NCI-H146 treated with DMSO at 0.1 percent for 48 hours (cell line): ENCODE data around the gene ZNF787.
A peak's percentile ranks its signal among the peaks of the same experiment; 100 is the strongest.
"Not testable (repeated sequence)": the region's sequence is repeated elsewhere in the genome, so short reads cannot be mapped to it uniquely, and the experiment has no call there.

Source experiments
- DNase-seq: peaks from one replicate; lab custom pipeline; 2025; ENCODE audit not compliant: unreplicated experiment; lab: John Stamatoyannopoulos, UW

The ZNF787 gene

GRCh38 chr19:56121180-56122167, at the start of gene ZNF787:
ZNF787 (minus strand) TSS chr19:56121295; CDS start chr19:56103217, 18,078 bp downstream.
- DNase-seq, result peak; percentile 89

- no peak for DNase-seq
These were observed 49.2 kb upstream of the ZNF787 start for GRCh38 chr19:56170261-56170660.

GRCh38 chr19:56167064-56167578, 46.0 kb upstream of the ZNF787 start:
- no peak for DNase-seq

GRCh38 chr19:56163097-56163496, 42.0 kb upstream of the ZNF787 start:
- DNase-seq, result no peak

DNA sequence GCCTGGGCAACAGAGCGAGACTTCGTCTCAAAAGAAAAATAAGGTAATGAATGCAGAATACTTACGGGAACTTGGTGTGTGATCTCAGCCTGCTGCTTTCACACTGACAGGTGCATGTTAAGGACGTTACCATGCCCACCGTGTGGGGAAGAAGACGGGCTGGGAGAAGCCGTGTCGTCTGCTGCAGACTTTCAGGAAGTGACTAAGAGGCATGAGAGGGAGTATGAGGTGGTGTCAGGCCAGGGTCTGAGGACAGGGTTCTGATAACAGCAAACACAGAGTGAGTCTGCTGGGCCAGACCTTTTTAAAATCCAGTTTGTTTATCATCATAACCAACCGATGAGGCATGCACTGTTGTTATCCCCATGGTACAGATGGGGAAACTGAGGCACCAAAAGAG, 41.2 kb upstream of the ZNF787 start:
- no peak for DNase-seq

- no peak for DNase-seq
These were observed 40.4 kb upstream of the ZNF787 start for GRCh38 chr19:56161534-56161933.

DNA sequence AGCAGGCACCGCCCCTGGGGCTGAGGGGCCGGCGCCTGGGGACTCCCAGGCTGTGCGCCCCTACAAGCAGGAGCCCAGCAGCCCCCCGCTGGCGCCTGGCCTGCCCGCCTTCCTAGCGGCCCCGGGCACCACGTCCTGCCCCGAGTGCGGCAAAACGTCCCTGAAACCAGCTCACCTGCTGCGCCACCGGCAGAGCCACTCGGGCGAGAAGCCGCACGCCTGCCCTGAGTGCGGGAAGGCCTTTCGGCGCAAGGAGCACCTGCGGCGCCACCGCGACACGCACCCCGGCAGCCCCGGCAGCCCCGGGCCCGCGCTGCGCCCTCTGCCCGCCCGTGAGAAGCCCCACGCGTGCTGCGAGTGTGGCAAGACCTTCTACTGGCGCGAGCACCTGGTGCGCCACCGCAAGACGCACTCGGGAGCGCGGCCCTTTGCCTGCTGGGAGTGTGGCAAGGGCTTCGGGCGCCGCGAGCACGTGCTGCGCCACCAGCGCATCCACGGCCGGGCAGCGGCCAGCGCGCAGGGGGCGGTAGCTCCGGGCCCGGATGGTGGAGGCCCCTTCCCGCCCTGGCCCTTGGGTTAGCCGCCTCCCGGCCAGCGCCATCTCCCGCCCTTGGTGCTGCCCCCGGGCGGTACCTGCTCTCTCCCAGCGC, 38.7 kb upstream of the ZNF787 start:
- no peak for DNase-seq

DNA sequence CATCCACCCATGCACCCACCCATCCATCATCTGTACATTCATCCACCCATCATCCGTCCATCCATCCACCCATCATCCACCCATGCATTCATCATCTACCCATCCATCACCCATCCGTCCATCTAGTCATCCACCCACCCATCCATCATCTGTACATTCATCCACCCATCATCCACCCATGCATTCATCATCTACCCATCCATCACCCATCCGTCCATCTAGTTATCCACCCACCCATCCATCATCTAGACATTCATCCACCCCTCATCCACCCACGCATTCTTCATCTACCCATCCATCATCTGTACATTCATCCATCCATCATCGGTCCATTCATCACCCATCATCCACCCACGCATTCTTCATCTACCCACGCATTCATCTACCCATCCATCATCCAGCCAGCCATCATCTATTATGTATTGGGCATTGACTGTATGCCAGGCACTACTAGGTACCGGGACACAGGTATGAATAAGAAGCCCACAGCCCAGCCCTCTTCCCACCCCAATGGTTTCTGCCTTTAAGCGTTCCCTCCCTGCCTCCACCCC, 38.0 kb upstream of the ZNF787 start:
- DNase-seq, result no peak

GRCh38 chr19:56158170-56158757, 37.2 kb upstream of the ZNF787 start:
- DNase-seq, result no peak

DNA sequence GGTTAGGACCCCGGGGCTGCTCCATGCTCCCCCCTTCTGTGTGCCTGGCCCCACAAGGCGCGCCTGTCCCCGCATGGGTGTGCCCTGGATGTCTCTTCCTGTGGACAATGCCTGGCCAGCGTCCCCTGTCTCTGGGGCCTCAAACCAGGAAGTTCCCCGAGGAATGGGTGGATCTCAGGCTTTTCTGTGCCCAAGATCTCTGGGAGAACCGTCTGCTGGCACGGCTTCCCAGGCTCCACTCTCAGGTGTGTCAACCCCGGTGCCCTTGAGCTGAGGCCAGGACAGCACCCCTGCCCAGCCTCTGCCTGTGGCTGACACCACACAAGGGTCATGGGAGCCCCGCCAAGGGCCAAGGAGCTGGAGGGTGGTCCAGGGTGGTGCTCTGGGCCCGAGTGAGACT, 35.7 kb upstream of the ZNF787 start:
- DNase-seq, result no peak

GRCh38 chr19:56155124-56155687, 34.1 kb upstream of the ZNF787 start:
- DNase-seq, result no peak

- no peak for DNase-seq
These were observed 32.4 kb upstream of the ZNF787 start for GRCh38 chr19:56153507-56153906.

DNA sequence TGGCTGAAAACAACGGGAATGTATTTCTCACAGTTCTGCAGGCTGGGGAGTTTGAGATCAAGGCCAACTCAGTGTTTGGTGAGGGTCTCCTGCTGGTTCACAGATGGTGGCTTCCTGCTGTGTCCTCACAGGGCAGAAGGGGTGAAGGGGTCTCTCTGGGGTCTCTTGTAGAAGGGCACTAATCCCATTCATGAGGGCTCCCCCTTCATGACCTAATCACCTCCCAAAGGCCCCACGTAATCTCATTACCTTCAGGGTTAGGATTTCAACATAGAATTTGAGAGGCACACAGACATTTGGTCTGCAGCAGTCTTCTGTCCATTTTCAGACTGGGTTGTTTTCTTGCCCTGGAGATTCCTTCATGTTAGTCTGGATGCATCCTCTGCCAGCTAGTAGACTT, 31.5 kb upstream of the ZNF787 start:
- no peak for DNase-seq

GRCh38 chr19:56150358-56150757, 29.3 kb upstream of the ZNF787 start:
- no peak for DNase-seq

DNA sequence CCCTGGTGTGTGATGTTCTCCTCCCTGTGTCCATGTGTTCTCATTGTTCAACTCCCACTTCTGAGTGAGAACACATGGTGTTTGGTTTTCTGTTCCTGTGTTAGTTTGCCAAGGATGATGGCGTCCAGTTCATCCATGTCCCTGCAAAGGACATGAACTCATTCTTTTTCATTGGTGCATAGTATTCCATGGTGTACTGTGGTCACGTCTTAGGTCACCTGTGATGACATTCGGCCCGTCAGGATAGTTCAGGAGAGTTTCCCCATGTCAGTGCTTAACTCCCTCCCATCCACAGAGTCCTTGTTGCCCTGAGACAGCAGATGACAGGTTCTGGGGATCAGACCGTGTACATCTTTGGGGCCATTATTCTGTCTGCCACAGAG, 28.6 kb upstream of the ZNF787 start:
- DNase-seq, result no peak

DNA sequence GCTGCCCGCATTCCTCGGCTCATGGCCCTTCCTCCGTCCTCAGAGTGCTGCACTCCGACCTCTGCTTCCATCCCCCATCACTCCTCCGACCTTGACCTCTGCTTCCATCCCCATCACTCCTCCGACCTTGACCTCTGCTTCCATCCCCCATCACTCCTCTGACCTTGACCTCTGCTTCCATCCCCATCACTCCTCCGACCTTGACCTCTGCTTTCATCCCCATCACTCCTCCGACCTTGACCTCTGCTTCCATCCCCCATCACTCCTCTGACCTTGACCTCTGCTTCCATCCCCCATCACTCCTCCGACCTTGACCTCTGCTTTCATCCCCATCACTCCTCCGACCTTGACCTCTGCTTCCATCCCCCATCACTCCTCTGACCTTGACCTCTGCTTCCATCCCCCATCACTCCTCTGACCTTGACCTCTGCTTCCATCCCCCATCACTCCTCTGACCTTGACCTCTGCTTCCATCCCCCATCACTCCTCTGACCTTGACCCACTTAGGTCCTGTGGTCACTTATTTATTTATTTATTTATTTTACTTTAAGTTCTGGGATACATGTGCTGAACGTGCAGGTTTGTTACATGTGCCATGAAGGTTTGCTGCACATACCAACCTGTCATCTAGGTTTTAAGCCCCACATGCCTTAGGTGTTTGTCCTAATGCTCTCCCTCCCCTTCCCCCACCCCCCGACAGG, 28.0 kb upstream of the ZNF787 start:
- DNase-seq, result not testable (repeated sequence)

GRCh38 chr19:56148096-56148495, 27.0 kb upstream of the ZNF787 start:
- DNase-seq, result no peak

DNA sequence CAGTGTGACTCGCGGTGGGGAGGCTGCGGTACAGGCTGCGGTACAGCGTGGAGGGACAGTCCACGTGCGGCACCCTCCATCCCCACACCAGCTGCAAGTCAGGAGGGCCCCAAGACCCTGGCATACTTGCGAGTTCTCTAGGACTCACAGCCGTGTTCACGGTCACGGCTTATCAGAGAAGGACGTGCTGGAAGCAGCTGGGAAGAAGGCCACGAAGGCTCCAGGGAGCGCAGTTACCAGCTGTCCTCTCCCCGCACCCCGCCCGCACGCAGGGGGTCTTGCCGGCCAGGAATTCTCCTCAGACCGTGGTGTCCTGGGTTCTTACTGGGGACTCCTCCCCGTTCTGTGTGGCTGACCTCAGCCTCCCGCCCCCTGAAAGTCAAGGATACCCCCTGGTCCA, 26.2 kb upstream of the ZNF787 start:
- no peak for DNase-seq

- DNase-seq, result no peak
These were observed 25.8 kb upstream of the ZNF787 start for GRCh38 chr19:56146904-56147303.

- DNase-seq, result no peak
These were observed 24.6 kb upstream of the ZNF787 start for GRCh38 chr19:56145698-56146097.
